GM12874 (cell line): ENCODE data around the gene HOXB6.

ENCODE experiments used
- CTCF ChIP-seq: IDR thresholded peaks from 2 replicates; pipeline ENCODE4 v1.5.1; 2011; ENCODE audit warnings: low read depth, mild to moderate bottlenecking, control low read depth, low read length, moderate library complexity; ENCODE audit not compliant: insufficient read depth

HOXB6 gene

GRCh38 chr17:48612854-48613691 is 8.3 kb upstream of the HOXB6 start:
- TF ChIP-seq CTCF, result peak; percentile 46

- TF ChIP-seq CTCF, result no peak
Observed at GRCh38 chr17:48612456-48612853, 7.7 kb upstream of the HOXB6 start.

- no peak for TF ChIP-seq CTCF
Observed at GRCh38 chr17:48611681-48612455, 7.1 kb upstream of the HOXB6 start.

GRCh38 chr17:48611213-48611612 is 6.4 kb upstream of the HOXB6 start:
- TF ChIP-seq CTCF, result no peak

- TF ChIP-seq CTCF, result no peak
Observed at GRCh38 chr17:48610282-48611211, 5.8 kb upstream of the HOXB6 start, which contains the start of gene HOXB7. TSS of gene HOXB7 (minus strand) at chr17:48611017. CDS start at chr17:48610918, 99 bp downstream.

- TF ChIP-seq CTCF, result no peak
Observed at GRCh38 chr17:48609759-48610281, 5.0 kb upstream of the HOXB6 start.
